GM19193 (cell line): ENCODE data around the gene NEIL3.

Source experiments
- POLR2A ChIP-seq: IDR thresholded peaks from 4 replicates; pipeline ENCODE4 v1.6.1; 2011; ENCODE audit not compliant: insufficient read depth, insufficient read length; ENCODE audit errors: extremely low read depth

Gene NEIL3

DNA sequence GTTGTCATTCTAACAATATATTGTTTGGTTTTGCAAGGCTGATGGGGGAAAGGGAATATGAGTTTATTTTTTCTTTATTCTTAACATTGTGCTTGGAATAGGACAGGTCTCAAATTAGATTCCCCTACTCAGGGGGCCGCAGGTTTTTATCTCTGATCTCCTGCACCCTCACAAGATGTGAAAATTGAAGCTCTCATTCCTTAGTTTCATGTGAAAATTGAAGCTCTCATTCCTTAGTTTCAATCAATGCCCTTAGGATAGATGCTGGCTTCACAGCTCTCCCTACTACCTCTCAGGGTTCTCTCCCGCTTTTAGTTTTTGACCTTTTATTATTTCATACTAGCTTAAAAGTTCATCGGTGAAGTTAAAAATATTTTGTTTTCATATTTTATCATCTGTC lies 12.0 kb downstream of the NEIL3 start:
- TF ChIP-seq POLR2A, result no peak

DNA sequence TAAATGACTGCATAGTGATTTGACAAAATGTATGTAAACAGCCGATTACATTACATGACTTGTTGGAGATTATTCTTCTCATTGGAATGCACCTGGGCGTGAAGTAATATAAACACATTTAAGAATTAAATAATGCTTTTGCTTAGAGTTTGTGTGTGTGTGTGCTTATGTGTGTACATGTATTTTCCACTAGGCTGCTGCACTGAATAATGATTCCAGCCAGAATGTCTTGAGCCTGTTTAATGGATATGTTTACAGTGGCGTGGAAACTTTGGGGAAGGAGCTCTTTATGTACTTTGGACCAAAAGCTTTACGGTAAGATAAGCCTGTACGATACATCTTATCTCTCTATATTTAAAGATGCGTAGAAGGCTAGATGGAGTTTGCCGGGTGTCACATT lies 12.6 kb downstream of the NEIL3 start:
- TF ChIP-seq POLR2A, result no peak

DNA sequence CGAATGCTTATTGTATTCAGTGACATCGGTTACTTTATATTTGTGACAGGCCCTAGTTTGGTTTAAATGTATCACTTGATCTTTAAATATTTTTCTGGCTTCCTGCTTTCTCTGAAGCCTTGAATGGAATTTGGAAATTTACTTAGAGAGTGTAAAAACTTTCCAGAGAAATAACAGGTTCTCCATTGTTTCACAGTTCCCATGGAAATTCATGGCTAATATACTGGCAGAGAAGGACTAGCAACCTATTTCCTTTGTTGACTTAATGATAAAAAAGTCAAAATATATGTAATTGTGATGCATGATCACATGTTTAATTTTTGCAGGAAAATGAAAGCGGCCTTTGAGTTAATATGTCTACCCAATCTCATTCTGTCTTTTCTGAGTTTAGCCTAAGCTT lies 13.2 kb downstream of the NEIL3 start:
- TF ChIP-seq POLR2A, result no peak

DNA sequence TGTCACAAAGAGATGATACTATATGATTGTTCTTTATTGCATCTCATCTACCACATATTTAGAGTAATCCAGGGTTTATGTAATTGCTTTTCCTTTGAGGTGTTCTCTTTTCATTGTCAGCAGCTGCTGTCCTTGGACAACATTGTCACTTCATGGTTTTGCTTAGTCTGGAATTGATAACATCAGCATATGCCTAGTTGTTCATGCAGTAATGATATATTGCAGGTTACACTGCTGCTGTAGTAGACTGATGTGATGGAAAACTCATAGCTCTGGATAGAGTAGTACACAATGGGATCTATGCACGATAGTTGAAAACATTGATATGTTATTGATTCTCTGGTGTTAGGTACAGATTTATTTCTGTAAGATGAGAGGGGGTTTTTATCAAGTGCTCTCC lies 13.7 kb downstream of the NEIL3 start:
- TF ChIP-seq POLR2A, result no peak

DNA sequence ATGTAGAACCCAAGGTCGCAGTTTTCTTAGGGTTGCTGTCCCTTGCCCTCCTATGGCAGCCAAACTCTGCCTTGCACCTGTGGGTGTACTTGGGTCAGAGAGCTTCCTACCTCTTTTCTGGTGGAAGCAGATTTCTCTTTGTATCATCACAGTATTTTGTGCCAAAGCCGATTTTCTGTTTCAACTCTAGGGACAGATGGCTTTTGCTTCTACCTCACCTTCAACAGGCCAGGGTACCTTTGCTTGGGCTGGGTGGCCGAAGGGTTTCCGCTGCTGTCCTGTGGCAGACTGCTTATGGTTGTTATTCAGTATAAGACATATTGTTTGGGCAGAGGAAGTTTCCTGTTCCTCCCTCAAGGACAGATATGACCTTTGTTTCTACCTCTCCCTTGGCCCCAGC lies 22.4 kb downstream of the NEIL3 start:
- no peak for TF ChIP-seq POLR2A

DNA sequence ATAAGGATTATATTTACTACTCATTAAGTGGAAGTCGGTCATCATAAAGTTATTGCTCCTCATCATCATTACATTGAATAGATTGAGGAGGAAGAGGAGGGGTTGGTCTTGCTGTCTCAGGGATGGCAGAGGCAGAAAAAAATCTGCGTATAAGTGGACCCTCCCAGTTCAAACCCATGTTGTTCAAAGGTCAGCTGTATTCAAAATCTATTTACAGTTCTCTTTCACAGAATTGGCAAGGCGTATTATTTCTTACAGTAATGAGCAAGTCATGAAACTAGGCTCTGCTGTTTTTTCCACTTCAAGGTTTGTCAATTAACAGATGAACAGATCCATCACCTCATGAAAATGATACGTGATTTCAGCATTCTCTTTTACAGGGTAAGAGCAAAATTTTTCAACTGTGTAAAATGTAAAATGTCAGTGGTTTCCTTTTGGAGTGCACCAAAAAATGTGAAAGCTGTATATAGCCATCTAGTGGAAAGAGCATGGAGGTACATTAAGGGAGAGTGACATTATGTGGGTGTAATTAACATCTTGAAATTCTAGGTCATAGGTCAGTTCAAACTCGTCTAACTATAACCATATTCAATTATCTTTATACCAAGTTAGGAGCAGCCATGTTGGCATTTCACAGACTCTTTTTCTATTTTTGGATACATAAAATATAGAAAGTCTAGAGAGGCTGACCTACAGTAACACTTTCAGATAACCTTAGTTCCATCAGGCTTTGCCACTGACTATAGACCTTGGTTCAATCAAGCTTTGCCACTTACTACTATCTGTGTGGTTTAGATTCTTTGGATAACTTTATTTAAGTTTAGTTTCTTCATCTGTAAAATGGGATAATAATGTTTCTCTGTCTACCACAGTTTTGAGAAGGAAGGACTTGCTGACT lies 30.1 kb downstream of the NEIL3 start:
- no peak for TF ChIP-seq POLR2A

DNA sequence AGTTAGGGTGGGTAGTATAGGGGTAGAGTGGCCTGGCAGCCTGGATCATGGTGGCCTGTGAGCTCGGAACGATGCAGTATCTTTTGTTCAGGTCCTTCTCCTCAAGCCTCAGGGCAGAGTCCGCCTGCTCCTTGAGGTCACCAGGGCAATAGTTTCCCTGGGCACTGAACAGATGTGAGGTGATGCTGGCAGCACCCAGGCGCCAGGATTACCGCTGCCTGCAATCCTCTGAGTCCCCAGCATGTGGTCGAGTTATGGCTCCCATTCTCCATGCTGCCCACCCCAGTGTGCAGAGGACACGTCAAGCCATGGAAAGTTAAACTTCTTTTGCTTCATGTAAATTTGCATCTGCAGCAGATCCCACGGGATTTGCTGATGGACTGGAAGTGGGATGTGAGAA lies 38.7 kb downstream of the NEIL3 start:
- TF ChIP-seq POLR2A, result no peak

DNA sequence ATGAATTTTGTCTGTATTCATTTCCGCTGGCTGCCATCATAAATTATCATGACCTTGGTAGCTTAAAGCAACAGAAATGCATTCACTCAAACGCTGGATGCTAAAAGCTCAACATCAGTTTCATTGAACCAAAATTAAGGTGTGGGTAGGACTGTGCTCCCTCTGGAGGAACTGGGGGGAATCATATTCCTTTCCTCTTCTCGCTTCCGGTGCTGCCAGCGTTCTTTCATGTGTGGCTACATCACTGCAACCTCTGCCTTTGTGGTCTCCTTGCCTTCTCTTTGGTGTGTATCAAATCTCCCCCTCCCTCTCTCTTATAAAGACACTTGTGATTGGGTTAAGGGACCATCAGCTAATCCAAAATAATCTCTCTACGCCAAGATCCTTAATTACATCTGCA lies 39.5 kb downstream of the NEIL3 start:
- no peak for TF ChIP-seq POLR2A

DNA sequence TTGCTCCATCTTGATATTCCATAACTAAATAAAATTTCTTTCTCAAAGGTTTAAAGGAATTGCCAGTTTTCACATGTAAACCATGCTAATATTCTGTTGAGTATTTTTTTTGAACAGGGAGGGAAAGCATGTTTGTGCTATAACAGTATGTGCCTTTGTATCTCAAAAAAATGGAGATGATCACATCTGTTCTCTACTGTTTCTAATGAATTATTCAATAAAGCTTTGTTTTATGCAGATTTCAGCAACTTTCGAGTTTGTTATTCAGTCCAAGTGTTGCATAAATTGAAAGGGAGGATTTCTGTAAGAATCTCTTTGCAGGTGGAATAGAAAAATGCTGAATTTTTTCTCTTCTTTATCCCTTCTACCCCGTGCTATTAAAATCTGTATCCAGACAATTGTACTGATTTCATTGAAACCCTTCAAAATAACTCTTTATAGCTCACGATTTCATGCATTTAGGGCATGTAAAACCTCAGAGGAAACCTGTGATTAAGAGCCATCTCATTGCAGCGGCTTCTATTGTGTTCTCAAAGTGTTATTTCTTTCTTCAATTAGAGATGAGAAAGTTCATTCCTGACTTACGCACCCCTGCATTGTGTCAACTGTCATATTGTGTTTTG lies 42.1 kb downstream of the NEIL3 start:
- TF ChIP-seq POLR2A, result no peak

DNA sequence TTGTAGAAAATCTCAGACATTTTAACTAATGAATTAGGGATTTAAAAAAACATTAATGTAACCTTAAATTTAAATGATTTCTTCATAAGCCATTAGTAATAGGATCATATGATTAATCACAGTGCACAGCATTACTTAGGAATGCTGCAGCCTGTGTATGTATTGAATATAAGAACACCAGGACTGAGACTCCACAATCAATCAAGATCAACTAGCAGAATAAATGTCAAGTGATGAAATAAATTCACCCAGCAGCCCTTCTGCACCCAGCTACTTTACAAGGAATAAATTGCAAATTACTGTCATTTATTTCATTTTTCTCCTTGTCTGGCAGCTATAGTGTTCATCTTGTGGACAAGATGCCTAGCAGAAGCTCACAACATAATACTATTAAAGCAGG lies 46.5 kb downstream of the NEIL3 start:
- TF ChIP-seq POLR2A, result no peak

DNA sequence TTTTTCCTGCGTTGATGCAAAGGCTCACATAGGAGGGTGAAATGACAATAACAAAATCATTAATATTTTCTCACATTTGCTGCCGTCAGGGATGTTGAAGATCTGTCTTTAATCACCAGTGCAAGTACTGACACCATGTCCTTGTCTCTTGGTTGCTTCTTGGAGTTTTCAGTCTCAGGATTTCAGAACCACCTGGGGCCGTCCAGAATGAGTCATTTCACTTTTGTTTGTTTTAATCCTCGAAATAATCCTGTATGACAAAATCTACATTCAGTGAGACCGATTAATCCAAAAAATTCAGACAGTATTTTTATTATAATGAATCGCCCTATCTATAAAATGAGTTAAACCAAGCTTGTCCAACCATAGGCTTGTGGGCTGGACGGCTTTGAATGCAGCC lies 47.2 kb downstream of the NEIL3 start:
- TF ChIP-seq POLR2A, result no peak

DNA sequence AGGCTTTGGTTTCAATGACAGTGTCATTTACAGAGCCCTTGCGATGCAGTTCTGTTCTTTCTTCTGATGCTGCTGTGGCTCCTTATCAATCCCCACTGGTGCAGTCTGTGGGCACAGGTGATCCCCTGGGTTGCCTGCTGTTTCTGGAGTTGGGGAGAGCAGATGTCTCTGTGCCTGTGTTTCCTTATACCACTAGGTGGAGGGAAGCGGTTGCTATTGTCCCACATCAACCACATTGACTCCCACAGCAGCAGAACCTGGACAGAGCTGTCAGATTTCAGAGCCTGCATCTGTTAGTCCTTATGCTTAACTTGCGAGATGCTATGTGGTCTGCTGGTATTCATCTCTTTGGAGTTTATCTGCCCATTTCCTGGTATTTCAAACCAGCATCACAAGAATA lies 57.7 kb downstream of the NEIL3 start:
- TF ChIP-seq POLR2A, result no peak

DNA sequence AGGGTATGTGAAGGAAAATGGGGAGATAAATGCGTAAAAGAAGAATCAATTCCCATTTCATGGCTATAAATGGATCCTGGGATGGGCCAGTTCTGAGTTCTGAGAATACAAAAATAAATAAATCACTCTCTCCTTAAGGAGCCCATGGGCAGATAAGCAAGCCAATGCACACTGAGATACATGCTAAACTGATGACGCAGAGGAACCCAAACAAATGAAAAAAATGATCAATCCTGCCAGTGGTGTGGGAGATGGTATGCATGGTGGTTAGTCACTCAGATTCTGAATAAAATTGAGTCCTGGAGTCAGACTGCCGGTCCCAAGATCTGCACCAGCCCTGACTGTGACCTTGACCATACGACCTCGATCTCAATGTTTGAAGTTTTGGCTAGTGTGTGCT lies 59.7 kb downstream of the NEIL3 start:
- TF ChIP-seq POLR2A, result no peak

DNA sequence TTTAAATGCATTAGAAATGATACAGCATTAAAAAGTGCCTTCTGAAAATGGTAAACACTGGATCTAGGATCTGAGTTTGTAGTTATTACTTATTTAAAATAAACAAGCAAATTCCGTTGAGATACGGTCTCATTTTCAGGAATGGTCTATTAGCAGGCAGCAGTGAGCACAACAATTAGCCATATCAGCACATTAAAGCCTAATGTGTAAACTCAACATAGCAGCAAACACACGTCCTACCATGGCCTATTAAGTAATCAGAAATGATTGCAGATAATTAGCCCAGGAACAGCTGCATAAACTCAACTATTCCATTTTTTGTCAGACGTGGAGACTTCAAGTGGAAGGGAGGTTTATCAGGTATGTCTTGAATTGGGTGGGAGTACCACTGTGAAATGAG lies 61.8 kb downstream of the NEIL3 start:
- TF ChIP-seq POLR2A, result no peak

DNA sequence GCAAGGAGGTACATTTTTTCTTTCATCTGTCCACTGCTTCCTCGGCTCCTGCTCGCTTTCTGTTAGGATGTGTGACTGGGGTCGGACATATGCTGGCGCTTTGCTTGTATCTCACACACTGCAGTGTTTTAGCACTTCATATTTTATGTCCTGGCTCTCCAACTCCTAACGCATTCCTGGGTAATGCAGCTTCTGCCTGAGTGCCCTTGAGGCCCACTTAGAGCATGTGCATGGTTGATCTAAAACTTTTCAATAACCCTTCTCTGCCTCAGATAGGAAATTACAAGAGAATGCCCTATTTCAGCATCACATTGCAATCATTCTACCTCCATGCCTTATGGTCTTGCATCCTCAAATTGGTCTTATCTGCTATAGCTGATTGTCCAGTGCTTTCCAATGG lies 65.3 kb downstream of the NEIL3 start:
- TF ChIP-seq POLR2A, result no peak

DNA sequence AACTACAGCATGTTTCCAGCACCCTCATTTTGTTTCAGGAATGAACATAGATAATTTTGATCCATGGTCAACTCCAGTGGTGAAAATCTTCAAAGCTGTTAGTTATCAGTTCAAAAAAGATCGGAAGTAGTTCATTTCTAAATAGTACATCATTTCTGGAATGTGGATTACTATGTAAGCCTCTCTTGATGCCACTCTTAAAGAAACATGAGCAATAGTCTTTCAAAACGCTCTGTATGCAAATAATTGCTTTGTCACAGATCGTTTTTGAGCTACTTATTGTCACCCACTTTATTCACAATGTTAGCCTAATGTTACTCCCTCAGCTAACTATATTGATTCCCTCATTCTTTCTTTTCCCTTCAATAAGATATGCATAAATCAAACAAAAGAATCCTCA lies 65.7 kb downstream of the NEIL3 start:
- TF ChIP-seq POLR2A, result no peak
